PFSK-1 (cell line): Measurements from ENCODE around the gene TMEM63C.

Experiments used
- FOXP2 ChIP-seq: optimal IDR thresholded peaks from 2 replicates; pipeline ENCODE3; 2011; ENCODE audit warnings: borderline replicate concordance, control low read depth, inconsistent platforms; ENCODE audit not compliant: insufficient read depth; ENCODE audit errors: extremely low read length, extremely low read depth
- POLR2AphosphoS5 ChIP-seq: IDR thresholded peaks from 2 replicates; pipeline ENCODE4 v1.6.1; 2012; ENCODE audit warnings: low read depth, mild to moderate bottlenecking, control low read depth, low read length, moderate library complexity
- REST ChIP-seq, 2 experiments: IDR thresholded peaks; 2 replicates each; pipeline versions ENCODE4 v1.6.1 to v1.8.0; 2011 to 2012; ENCODE audit warnings: low read depth in 2 of 2, low read length in 2 of 2, control low read depth in 1 of 2, inconsistent platforms in 1 of 2, mild to moderate bottlenecking in 1 of 2, moderate library complexity in 1 of 2; ENCODE audit not compliant: insufficient read depth in 1 of 2
- SIN3A ChIP-seq: IDR thresholded peaks from 2 replicates; pipeline ENCODE4 v1.6.1; 2012; ENCODE audit warnings: mild to moderate bottlenecking, low read length, moderate library complexity, borderline replicate concordance; ENCODE audit not compliant: insufficient read depth
- TAF1 ChIP-seq: IDR thresholded peaks from 2 replicates; pipeline ENCODE4 v1.6.1; 2012; ENCODE audit warnings: low read length, control low read depth, borderline replicate concordance; ENCODE audit not compliant: insufficient read depth

Gene TMEM63C

GRCh38 chr14:77206261-77206824 is 24.7 kb downstream of the TMEM63C start:
- TF ChIP-seq POLR2AphosphoS5, result no peak
- TF ChIP-seq FOXP2, result no peak
- no peak for TF ChIP-seq REST (IDR thresholded peaks at IDR 0.05; ENCODE audit: insufficient read depth in 1 of 2, low read depth in 2 of 2, low read length in 2 of 2)
- no peak for TF ChIP-seq SIN3A

GRCh38 chr14:77206877-77207389 is 25.3 kb downstream of the TMEM63C start:
- no peak for TF ChIP-seq POLR2AphosphoS5
- TF ChIP-seq SIN3A, result no peak
- TF ChIP-seq REST (IDR thresholded peaks at IDR 0.05; ENCODE audit: insufficient read depth in 1 of 2, low read depth in 2 of 2, low read length in 2 of 2), result no peak
- no peak for TF ChIP-seq TAF1
- no peak for TF ChIP-seq FOXP2

GRCh38 chr14:77208291-77208978 is 26.8 kb downstream of the TMEM63C start:
- TF ChIP-seq POLR2AphosphoS5, result no peak
- peak; percentile 98 to 99 for TF ChIP-seq REST (IDR thresholded peaks at IDR 0.05; ENCODE audit: insufficient read depth in 1 of 2, low read depth in 2 of 2, low read length in 2 of 2)
- no peak for TF ChIP-seq TAF1
- TF ChIP-seq SIN3A, result no peak
- TF ChIP-seq FOXP2, result no peak

- TF ChIP-seq POLR2AphosphoS5 (no peak), TAF1 (no peak), REST (IDR thresholded peaks at IDR 0.05; ENCODE audit: insufficient read depth in 1 of 2, low read depth in 2 of 2, low read length in 2 of 2) (no peak), FOXP2 (no peak), SIN3A (no peak)
These were observed 27.4 kb downstream of the TMEM63C start for GRCh38 chr14:77208979-77209318.
